MM.1S (cell line): ENCODE data around the gene FAM83E.
A peak's percentile ranks its signal among the peaks of the same experiment; 100 is the strongest.
"Not testable (repeated sequence)": the region's sequence is repeated elsewhere in the genome, so short reads cannot be mapped to it uniquely, and the experiment has no call there.

Experiments used
- DNase-seq: peaks from one replicate; pipeline ENCODE4 v3.0.0-alpha.2; 2015
- H2AFZ ChIP-seq: fragments of 300-600 bp; sonication (generic); 2 replicates; pipeline ENCODE4 v1.6.0; 2016; ENCODE audit warnings: antibody characterized with exemption, low read length
- H3F3A ChIP-seq: fragments of 300-600 bp; sonication (generic); 2 replicates; pipeline ENCODE4 v1.6.1; 2016; ENCODE audit warnings: mild to moderate bottlenecking, antibody characterized with exemption, low read length, moderate library complexity, mixed read lengths; ENCODE audit not compliant: insufficient read depth
- H3K27ac ChIP-seq: fragments of 300-600 bp; sonication (generic); 2 replicates; pipeline ENCODE4 v1.5.1; 2016; ENCODE audit warnings: mild to moderate bottlenecking, low read length
- H3K27me3 ChIP-seq: fragments of 300-600 bp; sonication (generic); replicated peaks from 2 replicates; pipeline ENCODE4 v1.6.0; 2016; ENCODE audit warnings: low read length; ENCODE audit not compliant: insufficient read depth
- H3K36me3 ChIP-seq: fragments of 300-600 bp; sonication (generic); replicated peaks from 2 replicates; pipeline ENCODE4 v1.6.1; 2016; ENCODE audit warnings: mild to moderate bottlenecking, low read length, mixed read lengths; ENCODE audit not compliant: insufficient read depth
- H3K4me1 ChIP-seq: fragments of 300-600 bp; sonication (generic); 2 replicates; pipeline ENCODE4 v1.6.1; 2016; ENCODE audit warnings: low read length, mixed read lengths
- H3K4me2 ChIP-seq: fragments of 300-600 bp; sonication (generic); 2 replicates; pipeline ENCODE4 v1.6.0; 2016; ENCODE audit warnings: low read depth, low read length
- H3K4me3 ChIP-seq: fragments of 300-600 bp; sonication (generic); 2 replicates; pipeline ENCODE4 v1.5.1; 2016; ENCODE audit warnings: low read length, mixed read lengths
- H3K79me2 ChIP-seq: fragments of 300-600 bp; sonication (generic); 2 replicates; pipeline ENCODE4 v1.6.1; 2016; ENCODE audit warnings: mixed run types, low read length, mixed read lengths
- H3K9ac ChIP-seq: fragments of 300-600 bp; sonication (generic); 2 replicates; pipeline ENCODE4 v1.6.1; 2016; ENCODE audit warnings: low read length, mixed read lengths
- H3K9me2 ChIP-seq: fragments of 300-600 bp; sonication (generic); replicated peaks from 2 replicates; pipeline ENCODE4 v1.6.1; 2016; ENCODE audit warnings: mild to moderate bottlenecking, low read length, mixed read lengths; ENCODE audit not compliant: insufficient read depth
- H3K9me3 ChIP-seq: fragments of 300-600 bp; sonication (generic); replicated peaks from 2 replicates; pipeline ENCODE4 v1.6.1; 2016; ENCODE audit warnings: mild to moderate bottlenecking, low read length, mixed read lengths; ENCODE audit not compliant: insufficient read depth
- H4K20me1 ChIP-seq: fragments of 300-600 bp; sonication (generic); 2 replicates; pipeline ENCODE4 v1.6.1; 2016; ENCODE audit warnings: mild to moderate bottlenecking, low read length, moderate library complexity, mixed read lengths; ENCODE audit not compliant: insufficient read depth
- CTCF ChIP-seq: fragments of 300-600 bp; sonication (generic); IDR thresholded peaks from 2 replicates; pipeline ENCODE4 v1.5.1; 2016; ENCODE audit warnings: antibody characterized with exemption, low read length, mixed read lengths
- EZH2 ChIP-seq: fragments of 300-600 bp; sonication (generic); optimal IDR thresholded peaks from 2 replicates; pipeline ENCODE3; 2017; ENCODE audit warnings: low read depth, mild to moderate bottlenecking, antibody characterized with exemption, low read length, mixed read lengths
- EZH2phosphoT487 ChIP-seq: fragments of 300-600 bp; sonication (generic); IDR thresholded peaks from 2 replicates; pipeline ENCODE4 v1.6.1; 2018; ENCODE audit warnings: antibody characterized with exemption, low read length

The FAM83E gene

GRCh38 chr19:48633148-48634035 lies 18.5 kb upstream of the FAM83E start:
- peaks cover 28% of the 10 kb centered on the region for H3K4me1 ChIP-seq

GRCh38 chr19:48632692-48633147 lies 17.8 kb upstream of the FAM83E start:
- Histone ChIP-seq H3K9me2 (no peaks in the 10 kb centered on the region), H3K9me3 (no peaks in the 10 kb centered on the region), H3K4me2 (peak overlapping the region; percentile 83; the same call in 1 of the 2 replicates), H3K4me3 (no peak overlapping the region), H3F3A (peaks cover 35% of the 10 kb centered on the region), H3K9ac (peak overlapping the region; percentile 22; the same call in 1 of the 2 replicates), H3K4me1 (peaks cover 26% of the 10 kb centered on the region), H4K20me1 (no peaks in the 10 kb centered on the region), H2AFZ (no peak overlapping the region), H3K79me2 (no peaks in the 10 kb centered on the region), H3K27ac (peak overlapping the region; percentile 72; the same call in 1 of the 2 replicates), H3K36me3 (no peaks in the 10 kb centered on the region), H3K27me3 (no peaks in the 10 kb centered on the region)
- DNase-seq, result peak; percentile 41
- TF ChIP-seq EZH2, result no peak

More at GRCh38 chr19:48633148-48634035, 18.5 kb upstream of the FAM83E start:
- H2AFZ ChIP-seq, result no peak overlapping the region
- H3K4me2 ChIP-seq, result peak overlapping the region; percentile 83
- no peaks in the 10 kb centered on the region for H3K27me3 ChIP-seq
- H3K79me2 ChIP-seq, result no peaks in the 10 kb centered on the region
- peak overlapping the region; percentile 46; the same call in 1 of the 2 replicates for H3K4me3 ChIP-seq
- H4K20me1 ChIP-seq, result no peaks in the 10 kb centered on the region
- TF ChIP-seq EZH2 (no peak), EZH2phosphoT487 (no peak), CTCF (no peak)
- peak overlapping the region; percentile 72; the same call in 1 of the 2 replicates for H3K27ac ChIP-seq
- H3K36me3 ChIP-seq, result no peaks in the 10 kb centered on the region
- no peaks in the 10 kb centered on the region for H3K9me3 ChIP-seq
- peaks cover 35% of the 10 kb centered on the region for H3F3A ChIP-seq
- no peak for DNase-seq
- peak overlapping the region; percentile 25; the same call in 1 of the 2 replicates for H3K9ac ChIP-seq
- H3K9me2 ChIP-seq, result no peaks in the 10 kb centered on the region

- Histone ChIP-seq H3K27ac (peak overlapping the region; percentile 72; the same call in 1 of the 2 replicates), H3K4me2 (0 out of 2 replicates have a peak overlapping the region, but pooled peaks have one; percentile 83), H3F3A (peaks cover 35% of the 10 kb centered on the region), H3K4me1 (peaks cover 26% of the 10 kb centered on the region)
- not testable (repeated sequence) for H4K20me1 ChIP-seq, H2AFZ ChIP-seq, H3K79me2 ChIP-seq, DNase-seq, H3K4me3 ChIP-seq, H3K27me3 ChIP-seq, H3K36me3 ChIP-seq, H3K9me3 ChIP-seq, H3K9me2 ChIP-seq, H3K9ac ChIP-seq
Measured at GRCh38 chr19:48632286-48632685, 17.4 kb upstream of the FAM83E start.

GRCh38 chr19:48631225-48631624 lies 16.3 kb upstream of the FAM83E start:
- Histone ChIP-seq H2AFZ (no peak overlapping the region), H3K4me3 (no peak overlapping the region)
- no peak for TF ChIP-seq EZH2phosphoT487
- TF ChIP-seq CTCF, result no peak
- no peak for TF ChIP-seq EZH2

More at GRCh38 chr19:48631225-48631624, 16.3 kb upstream of the FAM83E start:
- no peaks in the 10 kb centered on the region for H3K9me2 ChIP-seq
- H4K20me1 ChIP-seq, result no peaks in the 10 kb centered on the region
- no peaks in the 10 kb centered on the region for H3K79me2 ChIP-seq
- H3K9me3 ChIP-seq, result no peaks in the 10 kb centered on the region
- H3K27me3 ChIP-seq, result no peaks in the 10 kb centered on the region
- H3F3A ChIP-seq, result peaks cover 25% of the 10 kb centered on the region
- peaks cover 26% of the 10 kb centered on the region for H3K4me1 ChIP-seq
- no peak for DNase-seq
- H3K4me2 ChIP-seq, result no peak overlapping the region
- no peak overlapping the region for H3K27ac ChIP-seq
- H3K36me3 ChIP-seq, result no peaks in the 10 kb centered on the region
- H3K9ac ChIP-seq, result no peak overlapping the region
